GM21390 (cell line): ENCODE measurements around the gene PLEKHF1.
"Not testable (repeated sequence)": the region's sequence is repeated elsewhere in the genome, so short reads cannot be mapped to it uniquely, and the experiment has no call there.

Experiments used
- ATAC-seq: cut with Tn5 transposase; IDR thresholded peaks from one replicate; pipeline ENCODE4 v1.9.1; 2021; ENCODE audit not compliant: unreplicated experiment

PLEKHF1 gene

GRCh38 chr19:29665215-29665825, at the start of gene PLEKHF1:
TSS of gene PLEKHF1 (plus strand) at chr19:29665461. CDS start at chr19:29673840, 8,379 bp downstream.
- peak; percentile 87 for ATAC-seq

- no peak for ATAC-seq
Observed at GRCh38 chr19:29615891-29616425, 49.3 kb upstream of the PLEKHF1 start.

- no peak for ATAC-seq
Observed at GRCh38 chr19:29616541-29616940, 48.7 kb upstream of the PLEKHF1 start.

GRCh38 chr19:29617366-29618266, 47.6 kb upstream of the PLEKHF1 start:
- no peak for ATAC-seq

- no peak for ATAC-seq
Observed at GRCh38 chr19:29618434-29618833, 46.8 kb upstream of the PLEKHF1 start.

- ATAC-seq = no peak
Observed at GRCh38 chr19:29618871-29619270, 46.4 kb upstream of the PLEKHF1 start.

GRCh38 chr19:29620931-29621351, 44.3 kb upstream of the PLEKHF1 start:
- no peak for ATAC-seq

- peak; percentile 63 for ATAC-seq
Observed at GRCh38 chr19:29622166-29623070, 42.8 kb upstream of the PLEKHF1 start.

GRCh38 chr19:29623726-29624488, 41.4 kb upstream of the PLEKHF1 start:
- no peak for ATAC-seq

GRCh38 chr19:29624489-29625185, 40.6 kb upstream of the PLEKHF1 start:
- no peak for ATAC-seq

GRCh38 chr19:29625186-29625651, 40.0 kb upstream of the PLEKHF1 start:
- no peak for ATAC-seq

GRCh38 chr19:29626386-29626785, 38.9 kb upstream of the PLEKHF1 start:
- no peak for ATAC-seq

- ATAC-seq = not testable (repeated sequence)
Observed at GRCh38 chr19:29626832-29627231, 38.4 kb upstream of the PLEKHF1 start.

- ATAC-seq = no peak
Observed at GRCh38 chr19:29628661-29629385, 36.4 kb upstream of the PLEKHF1 start.

GRCh38 chr19:29629836-29630534, 35.3 kb upstream of the PLEKHF1 start:
- no peak for ATAC-seq

GRCh38 chr19:29630655-29631054, 34.6 kb upstream of the PLEKHF1 start:
- ATAC-seq = no peak

GRCh38 chr19:29631450-29631849, 33.8 kb upstream of the PLEKHF1 start:
- ATAC-seq = no peak

GRCh38 chr19:29634002-29634401, 31.3 kb upstream of the PLEKHF1 start:
- no peak for ATAC-seq
